Activated CD4-positive, alpha-beta T cell treated with anti-CD3 and anti-CD28 coated beads for 36 hours (primary cell): ENCODE results near the gene CAMK1. TPM values are rescaled to one million over a fixed set of nuclear protein-coding genes. Genes with fewer than 3 reads are reported as not detected.
A peak's percentile ranks its signal among the peaks of the same experiment; 100 is the strongest.

ENCODE experiments used
- ATAC-seq: fragments of 200-7000 bp; cut with Tn5 transposase; one replicate; pipeline ENCODE4 v1.10.0; 2021; ENCODE audit warnings: mild to moderate bottlenecking, moderate library complexity
- CTCF ChIA-PET: fragments of 350-600 bp; sonication (Branson Sonifier 250); formaldehyde crosslinking; loops from one replicate; lab custom pipeline; 2021; ENCODE audit warnings: antibody characterized with exemption; lab: Charles Lee
- POLR2A ChIA-PET: fragments of 350-600 bp; sonication (Branson Sonifier 250); formaldehyde crosslinking; loops from one replicate; lab custom pipeline; 2021; ENCODE audit warnings: antibody characterized with exemption, inconsistent platforms; lab: Charles Lee
- DNase-seq: peaks from one replicate; pipeline ENCODE4 v3.0.0-alpha.2; 2020
- H3K27ac Mint-ChIP-seq: one replicate; pipeline ENCODE4 v1.8.0; 2021; ENCODE audit warnings: mixed read lengths
- H3K27me3 Mint-ChIP-seq: one replicate; pipeline ENCODE4 v1.8.0; 2021; ENCODE audit warnings: mixed read lengths
- H3K36me3 Mint-ChIP-seq: one replicate; pipeline ENCODE4 v1.8.0; 2021; ENCODE audit warnings: low read depth, mixed read lengths
- H3K4me1 Mint-ChIP-seq: one replicate; pipeline ENCODE4 v1.8.0; 2021; ENCODE audit warnings: mixed read lengths
- H3K4me3 Mint-ChIP-seq: one replicate; pipeline ENCODE4 v1.8.0; 2021; ENCODE audit warnings: mild to moderate bottlenecking, moderate library complexity, mixed read lengths
- H3K9me3 Mint-ChIP-seq: one replicate; pipeline ENCODE4 v1.8.0; 2021; ENCODE audit warnings: low read depth, mixed read lengths
- intact Hi-C, 2 experiments: fragments of 100-400 bp; cut with DNase I in 1 of 2; cut with micrococcal nuclease in 1 of 2; formaldehyde crosslinking; loops; one replicate each; pipeline versions ENCODE4 v1.14.2 to v1.15.1; 2022 to 2024; cut with DNase I, micrococcal nuclease
- total RNA-seq, 2 experiments: library from RNA; stranded (reverse); gene quantifications; one replicate each; pipeline ENCODE4 v1.2.3, GENCODE V29; 2021

Gene CAMK1
- 10 to 100 TPM; 48.4 to 53.1 TPM for total RNA-seq

GRCh38 chr3:9769426-9770275 is at the start of gene CAMK1:
Gene CAMK1 (minus strand): TSS chr3:9769947. CDS start chr3:9767749, 2,198 bp downstream.
- Mint-ChIP-seq H3K4me1 (peaks cover 21% of the 10 kb centered on the region), H3K4me3 (peak within 1 kb of the TSS; percentile 79), H3K36me3 (peaks cover 20% of the 10 kb centered on the region), H3K27ac (peak within 1 kb of the TSS; percentile 78), H3K9me3 (no peaks in the 10 kb centered on the region), H3K27me3 (no peaks in the 10 kb centered on the region)
- ChIA-PET POLR2A (interaction anchor here (1.0 to 1.6 kb wide), 3 partner anchors 9 to 23 kb away, joined by 3 to 7 read pairs (median 6); partner anchors contain the start of genes ARPC4, OGG1 and TADA3), CTCF (interaction anchor here (0.9 to 2.6 kb wide), 7 partner anchors 8 to 225 kb away, joined by 3 to 8 read pairs (median 3); partner anchors contain the start of gene OGG1)
- ATAC-seq (peak; percentile 97), DNase-seq (peak; percentile 88)
- intact Hi-C loops = loop anchor here (1.0 to 2.0 kb wide), 3 partner anchors 9 to 24 kb away; partner anchors contain the start of gene ARPC4 (in 1 of the 2)

- Mint-ChIP-seq H3K36me3 (peaks cover 4% of the 10 kb centered on the region), H3K4me3 (no peak overlapping the region), H3K9me3 (no peaks in the 10 kb centered on the region), H3K27me3 (no peaks in the 10 kb centered on the region), H3K4me1 (no peaks in the 10 kb centered on the region), H3K27ac (no peak overlapping the region)
- CTCF ChIA-PET = no interaction called here
- ATAC-seq (no peak), DNase-seq (no peak)
- intact Hi-C loops = no loop called here
- POLR2A ChIA-PET = interaction anchor here (0.7 kb wide), 1 partner anchor 407 kb away, joined by 3 read pairs; no protein-coding TSS in a partner anchor
Observed at GRCh38 chr3:9818666-9819335, 49.1 kb upstream of the CAMK1 start.

GRCh38 chr3:9817436-9817835 is 47.7 kb upstream of the CAMK1 start:
- H3K27ac Mint-ChIP-seq = no peak overlapping the region
- no peaks in the 10 kb centered on the region for H3K27me3 Mint-ChIP-seq
- ATAC-seq = no peak
- no peak for DNase-seq
- POLR2A ChIA-PET = no interaction called here
- H3K4me3 Mint-ChIP-seq = no peak overlapping the region
- CTCF ChIA-PET = no interaction called here
- intact Hi-C loops = no loop called here
- H3K9me3 Mint-ChIP-seq = no peaks in the 10 kb centered on the region
- peaks cover 10% of the 10 kb centered on the region for H3K36me3 Mint-ChIP-seq
- no peaks in the 10 kb centered on the region for H3K4me1 Mint-ChIP-seq

- Mint-ChIP-seq H3K27ac (no peak overlapping the region), H3K27me3 (no peaks in the 10 kb centered on the region), H3K4me3 (no peak overlapping the region), H3K4me1 (peaks cover 4% of the 10 kb centered on the region), H3K36me3 (peaks cover 17% of the 10 kb centered on the region), H3K9me3 (no peaks in the 10 kb centered on the region)
- DNase-seq (no peak), ATAC-seq (no peak)
- ChIA-PET CTCF (interaction anchor here (1.3 kb wide), 1 partner anchor 11 kb away, joined by 4 read pairs; no protein-coding TSS in a partner anchor), POLR2A (no interaction called here)
- intact Hi-C loops = no loop called here
Observed at GRCh38 chr3:9815986-9816385, 46.2 kb upstream of the CAMK1 start.

- ATAC-seq = no peak
Observed at GRCh38 chr3:9812870-9813483, 43.2 kb upstream of the CAMK1 start.

GRCh38 chr3:9810846-9811245 is 41.1 kb upstream of the CAMK1 start:
- ATAC-seq = no peak
- ChIA-PET POLR2A (no interaction called here), CTCF (no interaction called here)
- no peak for DNase-seq
- H3K36me3 Mint-ChIP-seq = peaks cover 48% of the 10 kb centered on the region
- no peaks in the 10 kb centered on the region for H3K9me3 Mint-ChIP-seq
- no peak overlapping the region for H3K27ac Mint-ChIP-seq
- intact Hi-C loops = no loop called here
- H3K4me3 Mint-ChIP-seq = peak overlapping the region; percentile 75
- peaks cover 34% of the 10 kb centered on the region for H3K4me1 Mint-ChIP-seq
- H3K27me3 Mint-ChIP-seq = no peaks in the 10 kb centered on the region

More at GRCh38 chr3:9812870-9813483, 43.2 kb upstream of the CAMK1 start:
- ChIA-PET CTCF (interaction anchor here (0.6 to 1.2 kb wide), 3 partner anchors 58 to 1824 kb away, joined by 3 to 4 read pairs (median 4); no protein-coding TSS in a partner anchor), POLR2A (interaction anchor here (0.7 kb wide), 1 partner anchor 76 kb away, joined by 5 read pairs; no protein-coding TSS in a partner anchor)
- Mint-ChIP-seq H3K36me3 (peaks cover 34% of the 10 kb centered on the region), H3K9me3 (no peaks in the 10 kb centered on the region), H3K27ac (no peak overlapping the region), H3K4me1 (peaks cover 24% of the 10 kb centered on the region), H3K4me3 (no peak overlapping the region), H3K27me3 (no peaks in the 10 kb centered on the region)
- DNase-seq = no peak
- intact Hi-C loops = no loop called here

- peaks cover 34% of the 10 kb centered on the region for H3K4me1 Mint-ChIP-seq
- no peak overlapping the region for H3K27ac Mint-ChIP-seq
- DNase-seq (no peak), ATAC-seq (no peak)
- ChIA-PET CTCF (no interaction called here), POLR2A (interaction anchor here (1.1 kb wide), 1 partner anchor 136 kb away, joined by 3 read pairs; no protein-coding TSS in a partner anchor)
- H3K9me3 Mint-ChIP-seq = no peaks in the 10 kb centered on the region
- peak overlapping the region; percentile 75 for H3K4me3 Mint-ChIP-seq
- H3K36me3 Mint-ChIP-seq = peaks cover 52% of the 10 kb centered on the region
- H3K27me3 Mint-ChIP-seq = no peaks in the 10 kb centered on the region
- intact Hi-C loops = no loop called here
Observed at GRCh38 chr3:9810433-9810770, 40.7 kb upstream of the CAMK1 start.

GRCh38 chr3:9809615-9810432 is 40.1 kb upstream of the CAMK1 start, which contains the start of gene TTLL3:
Gene TTLL3 (plus strand): TSS chr3:9810262. CDS start chr3:9810662, 400 bp downstream.
- no peaks in the 10 kb centered on the region for H3K27me3 Mint-ChIP-seq
- H3K4me1 Mint-ChIP-seq = peaks cover 34% of the 10 kb centered on the region
- DNase-seq = peak; percentile 64
- peak within 1 kb of the TSS; percentile 94 for H3K27ac Mint-ChIP-seq
- ChIA-PET POLR2A (interaction anchor here (1.1 to 2.1 kb wide), 2 partner anchors 17 to 137 kb away, joined by 3 to 5 read pairs; partner anchors contain the start of gene ARPC4), CTCF (interaction anchor here (0.7 to 1.9 kb wide), 5 partner anchors 17 to 446 kb away, joined by 3 to 8 read pairs (median 4); partner anchors contain the start of gene ARPC4)
- peak; percentile 34 for ATAC-seq
- peak within 1 kb of the TSS; percentile 75 for H3K4me3 Mint-ChIP-seq
- H3K9me3 Mint-ChIP-seq = no peaks in the 10 kb centered on the region
- H3K36me3 Mint-ChIP-seq = peaks cover 58% of the 10 kb centered on the region
- intact Hi-C loops = loop anchor here in 1 of 2 experiments (1.0 kb wide), 1 partner anchor 17 kb away; the partner anchor contains the start of gene ARPC4

- peaks cover 64% of the 10 kb centered on the region for H3K36me3 Mint-ChIP-seq
- ChIA-PET POLR2A (interaction anchor here (1.1 to 2.1 kb wide), 2 partner anchors 16 to 137 kb away, joined by 3 to 5 read pairs; partner anchors contain the start of gene ARPC4), CTCF (interaction anchor here (0.7 to 1.9 kb wide), 7 partner anchors 16 to 446 kb away, joined by 3 to 8 read pairs (median 4); partner anchors contain the start of gene ARPC4)
- DNase-seq (peak; percentile 42), ATAC-seq (peak; percentile 45)
- peaks cover 34% of the 10 kb centered on the region for H3K4me1 Mint-ChIP-seq
- peak overlapping the region; percentile 75 for H3K4me3 Mint-ChIP-seq
- peak overlapping the region; percentile 94 for H3K27ac Mint-ChIP-seq
- intact Hi-C loops = loop anchor here in 1 of 2 experiments (1.0 kb wide), 1 partner anchor 16 kb away; the partner anchor contains the start of gene ARPC4
- no peaks in the 10 kb centered on the region for H3K27me3 Mint-ChIP-seq
- H3K9me3 Mint-ChIP-seq = no peaks in the 10 kb centered on the region
Observed at GRCh38 chr3:9809239-9809614, 39.5 kb upstream of the CAMK1 start.
